Measurements from ENCODE around the gene XYLT1. TPM values are rescaled to one million over a fixed set of nuclear protein-coding genes. Genes with fewer than 3 reads are reported as not detected.

XYLT1 gene
- total RNA-seq, 1 experiment from 2014 or later = 14.5 TPM

DNA sequence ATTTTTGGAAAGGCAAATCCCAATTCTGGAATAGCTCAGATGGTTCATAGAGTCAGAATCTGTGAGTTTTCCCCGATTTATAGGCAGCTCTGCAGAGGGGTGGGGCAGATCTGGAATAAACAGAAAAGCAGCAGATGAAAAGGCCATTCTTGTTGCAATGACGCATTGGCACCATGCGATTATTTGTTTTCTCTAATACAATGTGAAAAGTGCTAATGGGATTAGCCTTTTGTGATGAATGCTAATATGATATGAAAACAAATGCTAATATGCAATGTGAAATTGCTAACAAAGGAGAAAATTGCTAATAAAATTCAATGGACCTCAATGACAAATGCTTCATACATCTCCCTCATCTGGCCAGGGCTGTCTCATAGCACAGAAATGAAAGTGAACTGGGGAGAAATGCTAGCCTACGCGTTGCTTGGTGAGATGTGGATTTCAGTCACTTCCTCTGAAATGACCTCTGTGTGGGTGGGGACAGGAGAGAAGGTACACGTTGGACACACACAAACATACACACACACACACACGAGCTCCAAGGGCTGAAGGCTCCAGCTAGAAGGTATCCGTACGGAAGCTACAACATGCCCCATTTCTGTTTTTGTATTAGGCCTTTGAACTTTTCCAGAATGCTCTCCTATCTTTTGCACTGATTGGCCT, 394.5 kb downstream of the XYLT1 start:
- Histone ChIP-seq H2BK20ac (ENCODE audit: low read depth, low read length, poor library complexity, severe bottlenecking) (no peak overlapping the region), H3K79me2 (ENCODE audit: insufficient read depth, low read length) (no peaks in the 10 kb centered on the region), H2BK5ac (ENCODE audit: insufficient read length, low read length) (no peak overlapping the region), H3K14ac (ENCODE audit: insufficient read depth, low read length) (no peak overlapping the region), H3K4me2 (ENCODE audit: insufficient read depth, insufficient read length, low read length) (no peak overlapping the region), H3K27ac (ENCODE audit: insufficient read length, low read depth, low read length) (no peak overlapping the region), H3K9me3 (ENCODE audit: control insufficient read depth, low read depth, low read length) (no peaks in the 10 kb centered on the region), H3T11ph (ENCODE audit: low read length) (no peak overlapping the region), H2BK120ac (ENCODE audit: low read depth, low read length, poor library complexity, severe bottlenecking) (no peak overlapping the region), H2AK5ac (ENCODE audit: insufficient read length, low read length) (no peak overlapping the region), H2BK12ac (ENCODE audit: insufficient read length, low read depth, low read length) (no peak overlapping the region), H4K91ac (ENCODE audit: insufficient read length, low read depth, low read length) (no peak overlapping the region), H4K5ac (ENCODE audit: insufficient read length, low read depth, low read length) (no peak overlapping the region), H3K4me1 (ENCODE audit: insufficient read depth, low read length) (peaks cover 12% of the 10 kb centered on the region; the same call in 1 of the 2 replicates), H4K20me1 (ENCODE audit: control insufficient read depth, insufficient read depth, insufficient read length) (no peaks in the 10 kb centered on the region), H3K9ac (ENCODE audit: extremely low read depth, insufficient read length, low read length) (no peak overlapping the region), H4K8ac (replicated peaks; ENCODE audit: insufficient read length, low read depth, low read length) (no peak overlapping the region), H3K4ac (ENCODE audit: low read depth, low read length) (no peak overlapping the region), H3K79me1 (ENCODE audit: insufficient read depth, low read depth, low read length, poor library complexity, severe bottlenecking) (no peaks in the 10 kb centered on the region), H3K27me3 (ENCODE audit: insufficient read depth, low read length) (no peaks in the 10 kb centered on the region), H3K23me2 (ENCODE audit: insufficient read length, low read depth, low read length, poor library complexity, severe bottlenecking) (no peaks in the 10 kb centered on the region), H3K18ac (ENCODE audit: insufficient read length, low read depth, low read length) (no peak overlapping the region), H3K23ac (ENCODE audit: insufficient read length, low read depth, low read length) (no peak overlapping the region), H2BK15ac (ENCODE audit: low read depth, low read length) (no peak overlapping the region), H3K56ac (ENCODE audit: insufficient read length, low read depth, low read length) (no peak overlapping the region), H2AFZ (ENCODE audit: low read length) (no peak overlapping the region)
- DNase-seq = no peak
- H3K27ac Mint-ChIP-seq = no peak overlapping the region
- TF ChIP-seq, protein P1, sequence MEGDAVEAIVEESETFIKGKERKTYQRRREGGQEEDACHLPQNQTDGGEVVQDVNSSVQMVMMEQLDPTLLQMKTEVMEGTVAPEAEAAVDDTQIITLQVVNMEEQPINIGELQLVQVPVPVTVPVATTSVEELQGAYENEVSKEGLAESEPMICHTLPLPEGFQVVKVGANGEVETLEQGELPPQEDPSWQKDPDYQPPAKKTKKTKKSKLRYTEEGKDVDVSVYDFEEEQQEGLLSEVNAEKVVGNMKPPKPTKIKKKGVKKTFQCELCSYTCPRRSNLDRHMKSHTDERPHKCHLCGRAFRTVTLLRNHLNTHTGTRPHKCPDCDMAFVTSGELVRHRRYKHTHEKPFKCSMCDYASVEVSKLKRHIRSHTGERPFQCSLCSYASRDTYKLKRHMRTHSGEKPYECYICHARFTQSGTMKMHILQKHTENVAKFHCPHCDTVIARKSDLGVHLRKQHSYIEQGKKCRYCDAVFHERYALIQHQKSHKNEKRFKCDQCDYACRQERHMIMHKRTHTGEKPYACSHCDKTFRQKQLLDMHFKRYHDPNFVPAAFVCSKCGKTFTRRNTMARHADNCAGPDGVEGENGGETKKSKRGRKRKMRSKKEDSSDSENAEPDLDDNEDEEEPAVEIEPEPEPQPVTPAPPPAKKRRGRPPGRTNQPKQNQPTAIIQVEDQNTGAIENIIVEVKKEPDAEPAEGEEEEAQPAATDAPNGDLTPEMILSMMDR (conservative IDR thresholded peaks at IDR 0.05) = no peak
- no peak overlapping the region for H3K4me3 Mint-ChIP-seq
- WGBS (ENCODE audit: extremely low coverage, insufficient read length, low lambda C conversion rate) = no CpG with 5 or more reads among the region's 9 CpGs
- peaks cover 11 to 12% of the 10 kb centered on the region in 2 experiments for H3K9me3 Mint-ChIP-seq
- H3K27me3 Mint-ChIP-seq (ENCODE audit: low read depth) = peaks cover 6% of the 10 kb centered on the region; the same call in 1 of the 2 replicates
- H3K4me1 Mint-ChIP-seq = peaks cover 34 to 51% of the 10 kb centered on the region in 2 experiments
- peaks cover 5 to 11% (median 6%) of the 10 kb centered on the region in 3 experiments; a peak in 5 of 7 replicates for H3K36me3 Mint-ChIP-seq (ENCODE audit: insufficient read depth in 1 of 3, low read depth in 3 of 3)

Measured in H9 (cell line).